Coronary artery (tissue), 2 donors: ENCODE measurements around the gene TM4SF20.

Source experiments
- DNase-seq: peaks from one replicate; pipeline ENCODE4 v3.0.0-alpha.2; 2017; ENCODE audit warnings: low spot score
- H3K27ac ChIP-seq, 2 donors: fragments of 200-600 bp; sonication (generic); one replicate each; pipeline ENCODE4 v1.5.1; 2016 to 2019
- H3K4me3 ChIP-seq: fragments of 200-600 bp; sonication (generic); 2 replicates; pipeline ENCODE4 v1.5.1; 2016; ENCODE audit warnings: mild to moderate bottlenecking, moderate library complexity
- TF ChIP-seq, protein P1 (sequence below): fragments of 200-600 bp; sonication (generic); IDR thresholded peaks from one replicate; pipeline ENCODE4 v1.5.1; 2019; ENCODE audit warnings: antibody characterized with exemption

Gene TM4SF20

DNA sequence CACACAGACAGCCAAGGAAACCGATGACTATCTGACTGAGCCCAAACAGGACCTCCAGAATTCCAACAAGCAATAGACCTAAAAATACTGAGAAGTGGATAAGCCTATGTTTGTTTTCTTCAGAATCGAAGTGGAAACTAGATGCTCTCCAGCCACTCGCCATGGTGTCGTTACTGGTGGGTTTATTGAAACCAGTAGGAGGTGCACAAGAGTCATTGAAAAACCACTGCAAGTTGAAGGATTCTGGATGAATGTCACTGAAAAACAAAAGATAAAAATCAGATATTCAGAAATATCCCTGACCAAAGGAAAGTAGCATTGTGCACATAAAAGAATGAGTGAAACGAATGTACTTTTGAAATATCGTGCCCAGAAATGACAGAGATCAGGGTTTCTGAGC, 15.3 kb downstream of the TM4SF20 start:
- no peak for DNase-seq
- TF ChIP-seq, protein P1, sequence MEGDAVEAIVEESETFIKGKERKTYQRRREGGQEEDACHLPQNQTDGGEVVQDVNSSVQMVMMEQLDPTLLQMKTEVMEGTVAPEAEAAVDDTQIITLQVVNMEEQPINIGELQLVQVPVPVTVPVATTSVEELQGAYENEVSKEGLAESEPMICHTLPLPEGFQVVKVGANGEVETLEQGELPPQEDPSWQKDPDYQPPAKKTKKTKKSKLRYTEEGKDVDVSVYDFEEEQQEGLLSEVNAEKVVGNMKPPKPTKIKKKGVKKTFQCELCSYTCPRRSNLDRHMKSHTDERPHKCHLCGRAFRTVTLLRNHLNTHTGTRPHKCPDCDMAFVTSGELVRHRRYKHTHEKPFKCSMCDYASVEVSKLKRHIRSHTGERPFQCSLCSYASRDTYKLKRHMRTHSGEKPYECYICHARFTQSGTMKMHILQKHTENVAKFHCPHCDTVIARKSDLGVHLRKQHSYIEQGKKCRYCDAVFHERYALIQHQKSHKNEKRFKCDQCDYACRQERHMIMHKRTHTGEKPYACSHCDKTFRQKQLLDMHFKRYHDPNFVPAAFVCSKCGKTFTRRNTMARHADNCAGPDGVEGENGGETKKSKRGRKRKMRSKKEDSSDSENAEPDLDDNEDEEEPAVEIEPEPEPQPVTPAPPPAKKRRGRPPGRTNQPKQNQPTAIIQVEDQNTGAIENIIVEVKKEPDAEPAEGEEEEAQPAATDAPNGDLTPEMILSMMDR = no peak
- H3K4me3 ChIP-seq = no peak overlapping the region
- H3K27ac ChIP-seq = peak overlapping the region in 1 of 2 donors; percentile 62

DNA sequence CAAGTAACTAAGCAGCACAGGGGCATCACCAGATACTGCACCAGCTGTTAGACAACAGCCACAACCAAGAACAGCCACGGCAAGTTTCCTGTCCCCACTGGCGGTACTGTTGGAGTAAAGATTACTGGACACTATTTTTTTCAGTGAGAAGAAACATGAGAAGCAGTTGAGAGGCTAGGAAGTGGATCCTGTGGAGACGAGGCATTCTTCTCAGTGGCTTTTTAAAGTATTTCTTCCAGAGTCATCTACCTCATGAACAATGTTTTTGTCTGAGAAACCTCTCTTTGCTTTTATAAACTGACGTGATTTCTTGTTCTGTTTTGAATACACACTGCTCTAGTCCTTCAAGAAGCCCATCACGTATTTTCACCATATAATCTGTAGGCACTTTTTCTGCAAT, 18.8 kb downstream of the TM4SF20 start:
- TF ChIP-seq, protein P1 = no peak
- Histone ChIP-seq H3K27ac (no peak overlapping the region), H3K4me3 (no peak overlapping the region)
- no peak for DNase-seq

DNA sequence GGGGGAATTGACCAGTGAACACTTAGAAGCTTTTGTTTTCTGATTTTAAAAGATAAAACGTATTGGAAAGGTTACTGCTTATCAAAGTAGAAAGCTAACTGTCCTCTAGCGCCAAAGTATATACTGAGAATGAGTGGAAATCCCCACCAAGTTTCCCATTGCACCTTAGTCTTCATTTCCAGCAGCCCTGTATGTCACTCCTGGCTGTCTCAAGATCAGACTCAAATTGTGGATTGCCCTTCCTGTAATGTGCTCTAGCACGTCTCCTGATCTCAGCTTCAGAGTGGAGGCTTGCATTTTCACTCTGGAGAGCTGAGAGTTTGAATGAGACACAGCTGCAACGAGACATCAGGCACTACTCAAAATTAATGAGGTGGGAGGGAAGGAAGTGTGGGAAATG, 27.5 kb downstream of the TM4SF20 start:
- Histone ChIP-seq H3K4me3 (no peak overlapping the region), H3K27ac (no peak overlapping the region)
- TF ChIP-seq, protein P1 = no peak
- DNase-seq = no peak

DNA sequence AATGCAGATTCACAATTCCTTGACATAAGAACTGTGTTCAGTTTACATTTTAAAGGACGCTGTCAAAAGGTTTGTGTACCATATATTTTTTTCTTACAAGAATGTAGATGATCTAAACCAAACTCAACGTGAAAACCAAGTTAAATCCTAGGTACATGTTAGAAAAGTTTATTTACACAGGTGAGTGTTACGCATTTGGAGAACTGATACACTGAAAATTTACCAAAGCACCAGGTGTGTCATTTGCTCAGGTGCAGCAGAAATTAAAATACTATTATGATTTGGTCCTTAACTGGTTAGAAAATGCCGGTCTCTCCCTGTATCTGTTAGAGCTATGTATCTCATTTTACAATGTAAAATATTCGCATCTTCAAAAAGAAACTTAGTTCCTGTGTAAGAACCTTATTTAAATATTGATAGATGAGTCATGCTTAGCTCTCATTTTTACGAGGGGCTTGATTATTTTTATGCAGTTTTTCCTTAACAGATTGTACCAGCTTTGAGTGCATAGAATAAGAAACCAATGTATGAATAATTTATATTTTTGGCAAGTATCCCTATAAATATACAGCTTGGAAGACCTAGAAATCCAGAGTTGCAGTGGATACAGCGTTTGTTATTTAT, 29.0 kb downstream of the TM4SF20 start:
- TF ChIP-seq, protein P1 = no peak
- Histone ChIP-seq H3K4me3 (no peak overlapping the region), H3K27ac (no peak overlapping the region)
- DNase-seq = no peak

DNA sequence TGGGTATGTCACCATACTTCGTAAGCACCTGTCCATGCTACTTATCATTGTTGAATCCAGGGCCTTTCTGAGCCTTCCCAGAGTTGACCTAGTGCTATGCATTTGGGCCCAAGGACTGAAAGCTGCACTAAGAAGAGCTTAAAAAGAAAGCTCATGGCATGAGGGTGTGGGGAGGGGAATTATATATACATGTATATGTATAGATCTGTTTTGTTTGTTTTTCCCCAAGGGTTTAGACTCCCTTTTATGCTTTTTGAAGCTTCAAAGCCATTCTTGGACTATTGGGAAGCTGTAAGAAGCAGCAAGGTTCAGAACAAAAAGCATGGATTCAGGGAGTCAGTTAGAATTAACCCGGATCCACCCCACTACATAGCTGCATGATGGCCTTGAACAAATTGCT, 30.8 kb downstream of the TM4SF20 start:
- TF ChIP-seq, protein P1 = no peak
- Histone ChIP-seq H3K4me3 (no peak overlapping the region), H3K27ac (no peak overlapping the region)
- no peak for DNase-seq

DNA sequence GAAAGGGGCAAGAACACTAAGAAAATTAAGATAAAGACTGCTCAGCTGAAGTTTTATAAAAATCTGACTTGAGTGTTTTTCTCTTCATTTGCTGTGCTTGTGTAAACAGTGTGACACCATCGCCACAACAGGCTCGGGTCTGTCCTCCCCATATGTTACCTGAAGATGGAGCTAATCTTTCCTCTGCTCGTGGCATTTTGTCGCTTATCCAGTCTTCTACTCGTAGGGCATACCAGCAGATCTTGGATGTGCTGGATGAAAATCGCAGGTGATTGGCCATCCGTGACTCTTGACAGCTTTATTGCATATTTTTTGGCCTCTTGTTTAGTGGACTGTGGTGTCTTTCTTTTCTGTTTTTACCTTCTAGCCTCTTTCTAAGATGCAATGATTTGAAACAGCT, 32.0 kb downstream of the TM4SF20 start:
- TF ChIP-seq, protein P1 = no peak
- H3K4me3 ChIP-seq = no peak overlapping the region
- H3K27ac ChIP-seq = no peak overlapping the region
- no peak for DNase-seq

DNA sequence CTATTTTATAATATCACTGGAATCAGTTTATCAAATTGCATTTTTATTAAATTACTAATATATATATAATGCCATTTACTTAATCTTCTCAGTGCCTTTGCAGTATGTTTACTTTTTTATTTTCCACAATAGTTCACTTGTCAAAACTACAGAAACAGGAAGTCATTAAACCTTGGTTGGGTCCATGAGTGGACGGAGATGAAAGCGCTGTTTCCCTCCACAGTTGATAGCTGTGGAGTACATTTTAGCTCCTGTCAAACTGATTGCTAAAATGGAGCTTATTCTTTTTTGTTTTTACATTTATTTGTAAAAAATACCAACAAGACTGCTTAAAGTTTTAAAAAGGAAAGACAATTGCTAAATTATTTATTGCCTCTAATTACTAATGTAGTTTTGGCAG, 34.9 kb downstream of the TM4SF20 start:
- Histone ChIP-seq H3K4me3 (no peak overlapping the region), H3K27ac (no peak overlapping the region)
- DNase-seq = no peak
- TF ChIP-seq, protein P1 = no peak
